Loucy (cell line): Measurements from ENCODE around the gene GJB4.

ENCODE experiments used
- CTCF ChIP-seq: fragments of 200-600 bp; sonication (generic); conservative IDR thresholded peaks from 2 replicates; pipeline ENCODE4 v1.5.1; 2014; ENCODE audit warnings: mild to moderate bottlenecking, antibody characterized with exemption, low read length
- EZH2phosphoT487 ChIP-seq: fragments of 200-600 bp; IDR thresholded peaks from 2 replicates; pipeline ENCODE4 v1.6.1; 2018; ENCODE audit warnings: antibody characterized with exemption, mild to moderate bottlenecking, moderate library complexity, borderline replicate concordance

GRCh38 chr1:34762474-34763141, 3.1 kb downstream of the GJB4 start:
- TF ChIP-seq CTCF (no peak), EZH2phosphoT487 (no peak)
